Prostate gland (tissue), 2 donors: ENCODE results near the gene RBFOX2. TPM values are rescaled to one million over a fixed set of nuclear protein-coding genes. Genes with fewer than 3 reads are reported as not detected.

Experiments used
- DNase-seq: peaks from one replicate; pipeline ENCODE4 v3.0.0-alpha.2; 2019; ENCODE audit warnings: low spot score
- H3K27ac ChIP-seq, 2 donors: fragments of 200-600 bp; sonication (generic); 2 replicates each; pipeline ENCODE4 v1.5.1; 2017 to 2019
- H3K27me3 ChIP-seq: fragments of 200-600 bp; sonication (generic); replicated peaks from 2 replicates; pipeline ENCODE4 v1.5.1; 2019; ENCODE audit not compliant: insufficient read depth
- H3K36me3 ChIP-seq, 2 donors: fragments of 200-600 bp; sonication (generic); 1 replicate in 1 of 2; 2 replicates in 1 of 2; pipeline versions ENCODE4 v1.5.1 to v1.8.1; 2017 to 2019
- H3K4me1 ChIP-seq: fragments of 200-600 bp; sonication (generic); replicated peaks from 2 replicates; pipeline ENCODE4 v1.5.1; 2019
- H3K4me3 ChIP-seq, 2 donors: fragments of 200-600 bp; sonication (generic); 2 replicates each; pipeline ENCODE4 v1.5.1; 2017 to 2019
- H3K9me3 ChIP-seq: fragments of 200-600 bp; sonication (generic); 2 replicates; pipeline ENCODE4 v1.5.1; 2017
- POLR2A ChIP-seq: fragments of 450-650 bp; IDR thresholded peaks from one replicate; pipeline ENCODE4 v1.6.1; 2016; ENCODE audit warnings: antibody characterized with exemption, mild to moderate bottlenecking
- POLR2AphosphoS5 ChIP-seq: sonication (generic); formaldehyde crosslinking; IDR thresholded peaks from one replicate; pipeline ENCODE4 v1.6.1; 2017; ENCODE audit warnings: antibody characterized with exemption
- WGBS: methylation state at CpG from one replicate; pipeline ENCODE4 v1.1.5; 2018; 5-methylcytosine and 5-hydroxymethylcytosine counted together
- intact Hi-C: fragments of 100-400 bp; cut with DNase I; formaldehyde crosslinking; loops from one replicate; pipeline ENCODE4 v1.14.2; 2022
- total RNA-seq, 2 donors: library from RNA; depleted of rRNA; stranded (reverse); fragments of >200 nt; gene quantifications; one replicate each; pipeline ENCODE4 v1.1.0, GENCODE V29; 2016
- TF ChIP-seq, protein P1 (sequence below), 4 experiments: fragments of 200-600 bp in 2 of 4; fragments of 450-650 bp in 2 of 4; sonication (generic) in 2 of 4; IDR thresholded peaks; 1 replicate in 3 of 4; 2 replicates in 1 of 4; pipeline ENCODE4 v1.5.1; 2016 to 2019; ENCODE audit warnings: antibody characterized with exemption in 4 of 4, mild to moderate bottlenecking in 2 of 4, moderate library complexity in 2 of 4

Gene RBFOX2
- total RNA-seq, 2 donors from 2014 or later, result 59.8 to 79.4 TPM

DNA sequence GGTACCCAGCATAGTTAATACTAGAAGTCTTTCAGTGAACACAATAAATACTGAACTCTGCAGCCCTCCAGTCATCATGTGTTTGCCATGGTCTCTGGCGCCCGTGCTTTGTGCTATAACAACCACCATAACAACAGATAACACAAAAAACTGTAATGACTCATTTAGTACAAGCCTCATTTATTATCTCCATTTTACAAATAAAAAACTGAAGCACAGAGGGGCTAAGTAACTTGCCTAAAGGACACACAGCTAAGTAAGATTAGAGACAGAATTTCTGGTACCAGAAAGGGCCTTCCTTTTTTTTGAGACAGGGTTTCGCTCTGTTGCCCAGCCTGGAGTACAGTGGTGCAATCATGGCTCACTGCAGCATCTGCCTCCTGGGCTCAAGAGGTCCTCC is 19.5 kb downstream of the RBFOX2 start:
- WGBS, result 70% methylated on average over 3 of the region's 3 CpGs
- TF ChIP-seq POLR2A, result no peak
- TF ChIP-seq, protein P1, sequence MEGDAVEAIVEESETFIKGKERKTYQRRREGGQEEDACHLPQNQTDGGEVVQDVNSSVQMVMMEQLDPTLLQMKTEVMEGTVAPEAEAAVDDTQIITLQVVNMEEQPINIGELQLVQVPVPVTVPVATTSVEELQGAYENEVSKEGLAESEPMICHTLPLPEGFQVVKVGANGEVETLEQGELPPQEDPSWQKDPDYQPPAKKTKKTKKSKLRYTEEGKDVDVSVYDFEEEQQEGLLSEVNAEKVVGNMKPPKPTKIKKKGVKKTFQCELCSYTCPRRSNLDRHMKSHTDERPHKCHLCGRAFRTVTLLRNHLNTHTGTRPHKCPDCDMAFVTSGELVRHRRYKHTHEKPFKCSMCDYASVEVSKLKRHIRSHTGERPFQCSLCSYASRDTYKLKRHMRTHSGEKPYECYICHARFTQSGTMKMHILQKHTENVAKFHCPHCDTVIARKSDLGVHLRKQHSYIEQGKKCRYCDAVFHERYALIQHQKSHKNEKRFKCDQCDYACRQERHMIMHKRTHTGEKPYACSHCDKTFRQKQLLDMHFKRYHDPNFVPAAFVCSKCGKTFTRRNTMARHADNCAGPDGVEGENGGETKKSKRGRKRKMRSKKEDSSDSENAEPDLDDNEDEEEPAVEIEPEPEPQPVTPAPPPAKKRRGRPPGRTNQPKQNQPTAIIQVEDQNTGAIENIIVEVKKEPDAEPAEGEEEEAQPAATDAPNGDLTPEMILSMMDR (IDR thresholded peaks at IDR 0.05), result no peak
- TF ChIP-seq POLR2AphosphoS5, result no peak
- intact Hi-C loops, result no loop called here
- no peak overlapping the region for H3K27ac ChIP-seq
- no peaks in the 10 kb centered on the region for H3K4me1 ChIP-seq
- no peak for DNase-seq
- H3K27me3 ChIP-seq, result no peaks in the 10 kb centered on the region
- no peaks in the 10 kb centered on the region for H3K9me3 ChIP-seq
- no peak overlapping the region for H3K4me3 ChIP-seq
- H3K36me3 ChIP-seq, result no peaks in the 10 kb centered on the region

DNA sequence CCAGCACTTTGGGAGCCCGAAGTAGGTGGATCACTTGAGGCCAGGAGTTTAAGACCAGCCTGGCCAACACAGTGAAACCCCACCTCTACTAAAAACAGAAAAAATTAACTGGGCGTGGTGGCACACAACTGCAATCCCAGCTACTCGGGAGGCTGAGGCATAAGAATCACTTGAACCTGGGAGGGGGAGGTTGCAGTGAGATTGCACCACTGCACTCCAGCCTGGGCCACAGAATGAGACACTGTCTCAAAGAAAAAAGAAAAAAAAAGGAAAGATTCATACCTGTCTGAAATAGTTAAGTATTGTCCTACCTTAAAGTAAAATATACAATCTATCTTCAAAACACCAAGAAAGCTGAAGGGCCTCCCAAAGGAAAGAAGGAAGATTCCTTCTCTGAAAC is 20.1 kb downstream of the RBFOX2 start:
- 87% methylated on average over 3 of the region's 3 CpGs for WGBS
- H3K9me3 ChIP-seq, result no peaks in the 10 kb centered on the region
- no peaks in the 10 kb centered on the region for H3K4me1 ChIP-seq
- no peak overlapping the region for H3K27ac ChIP-seq
- H3K4me3 ChIP-seq, result no peak overlapping the region
- no peaks in the 10 kb centered on the region for H3K27me3 ChIP-seq
- TF ChIP-seq POLR2AphosphoS5, result no peak
- no peak for TF ChIP-seq POLR2A
- TF ChIP-seq, protein P1 (IDR thresholded peaks at IDR 0.05), result no peak
- H3K36me3 ChIP-seq, result no peaks in the 10 kb centered on the region
- no peak for DNase-seq
- intact Hi-C loops, result no loop called here

DNA sequence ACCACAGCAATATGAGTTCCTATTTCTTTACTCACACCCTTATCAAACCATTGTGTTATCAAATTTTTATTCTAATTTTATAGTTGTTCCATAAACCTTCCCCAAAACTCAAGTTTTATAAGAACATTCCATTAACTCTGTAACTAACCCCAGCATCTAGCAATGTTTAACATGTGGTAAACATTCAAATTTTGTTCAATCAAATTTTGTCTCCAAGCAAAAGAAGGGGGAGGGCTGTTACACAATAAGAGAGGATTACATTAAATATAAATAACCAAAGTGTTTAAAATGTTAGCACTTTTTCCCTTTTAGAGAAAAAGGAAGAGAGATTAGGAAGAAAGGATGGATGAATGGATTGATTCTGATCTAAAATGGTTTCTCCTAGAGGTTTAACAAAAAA is 20.5 kb downstream of the RBFOX2 start:
- no peaks in the 10 kb centered on the region for H3K9me3 ChIP-seq
- no peaks in the 10 kb centered on the region for H3K36me3 ChIP-seq
- no peaks in the 10 kb centered on the region for H3K27me3 ChIP-seq
- DNase-seq, result no peak
- H3K4me1 ChIP-seq, result no peaks in the 10 kb centered on the region
- H3K27ac ChIP-seq, result no peak overlapping the region
- no peak overlapping the region for H3K4me3 ChIP-seq
- TF ChIP-seq, protein P1 (IDR thresholded peaks at IDR 0.05), result no peak
- no peak for TF ChIP-seq POLR2AphosphoS5
- intact Hi-C loops, result no loop called here

DNA sequence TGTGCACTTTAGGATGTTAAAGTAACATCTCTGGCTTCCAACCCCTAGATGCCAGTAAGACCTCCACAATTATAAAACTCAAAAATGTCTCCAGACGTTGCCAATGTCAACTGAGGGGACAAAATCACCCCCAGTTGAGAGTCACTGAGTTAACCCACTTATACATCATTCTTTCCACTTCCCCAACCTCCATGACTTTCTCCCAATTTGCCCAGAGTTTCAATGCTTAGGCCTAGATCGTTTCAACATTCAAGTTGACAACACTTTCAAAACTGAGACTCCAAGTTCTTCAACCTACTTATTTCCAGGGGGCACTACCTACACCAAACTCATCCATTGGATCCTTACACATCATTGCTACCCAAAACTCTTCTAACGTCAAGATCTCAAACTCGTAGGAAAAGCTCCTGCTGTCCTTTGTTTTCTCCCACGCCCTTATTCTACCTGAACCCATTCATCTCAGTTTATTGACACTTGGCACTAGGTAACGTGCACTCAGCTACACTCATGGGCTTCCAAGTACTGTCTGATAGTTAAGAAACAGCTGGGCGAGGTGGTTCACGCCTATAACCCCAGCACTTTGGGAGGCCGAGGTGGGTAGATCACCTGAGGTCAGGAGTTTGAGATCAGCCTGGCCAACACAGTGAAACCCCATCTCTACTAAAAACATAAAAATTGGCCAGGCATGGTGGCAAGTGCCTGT is 24.5 kb downstream of the RBFOX2 start:
- no peaks in the 10 kb centered on the region for H3K4me1 ChIP-seq
- H3K27ac ChIP-seq, result no peak overlapping the region
- TF ChIP-seq POLR2AphosphoS5, result no peak
- no peak for TF ChIP-seq POLR2A
- TF ChIP-seq, protein P1 (IDR thresholded peaks at IDR 0.05), result no peak
- DNase-seq, result no peak
- no peaks in the 10 kb centered on the region for H3K9me3 ChIP-seq
- no peaks in the 10 kb centered on the region for H3K27me3 ChIP-seq
- no peaks in the 10 kb centered on the region for H3K36me3 ChIP-seq
- intact Hi-C loops, result no loop called here
- no peak overlapping the region for H3K4me3 ChIP-seq
- 87% methylated on average over 9 of the region's 9 CpGs for WGBS

DNA sequence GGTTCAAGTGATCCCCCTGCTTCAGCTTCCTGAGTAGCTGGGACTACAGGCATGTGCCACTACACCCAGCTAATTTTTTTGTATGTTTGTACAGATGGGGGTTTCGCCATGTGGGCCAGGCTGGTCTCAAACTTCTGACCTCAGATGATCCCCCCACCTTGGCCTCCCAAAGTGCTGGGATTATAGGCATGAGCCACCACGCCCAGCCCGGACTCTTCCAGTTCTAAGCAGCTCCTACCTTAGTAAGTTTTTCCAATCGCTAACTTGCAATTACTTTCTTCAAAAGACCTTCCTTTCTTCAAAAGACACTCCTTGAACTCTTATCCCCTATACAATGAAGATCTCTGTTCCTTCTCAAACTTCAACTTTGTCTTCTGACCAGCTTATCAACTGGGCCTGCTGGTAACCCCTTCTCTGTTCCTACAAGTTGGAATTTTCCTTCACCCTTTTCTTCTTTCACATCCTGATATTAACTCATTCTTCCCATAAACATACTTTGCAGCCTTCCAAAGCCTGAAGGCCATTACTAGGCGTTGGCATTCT is 25.8 kb downstream of the RBFOX2 start:
- TF ChIP-seq, protein P1 (IDR thresholded peaks at IDR 0.05), result no peak
- TF ChIP-seq POLR2AphosphoS5 (no peak), POLR2A (no peak)
- Histone ChIP-seq H3K9me3 (no peaks in the 10 kb centered on the region), H3K27ac (no peak overlapping the region), H3K27me3 (no peaks in the 10 kb centered on the region), H3K36me3 (no peaks in the 10 kb centered on the region), H3K4me3 (no peak overlapping the region), H3K4me1 (no peaks in the 10 kb centered on the region)
- DNase-seq, result no peak
- 96% methylated on average over 5 of the region's 5 CpGs for WGBS
- intact Hi-C loops, result no loop called here
